GM23338 (cell line): ENCODE data around the gene NUBPL. TPM values are rescaled to one million over a fixed set of nuclear protein-coding genes. Genes with fewer than 3 reads are reported as not detected.
A peak's percentile ranks its signal among the peaks of the same experiment; 100 is the strongest.

Experiments used
- ATAC-seq: fragments of 200-7000 bp; cut with Tn5 transposase; 3 replicates; pipeline ENCODE4 v1.9.1; 2020
- DNase-seq: peaks from one replicate; pipeline ENCODE4 v3.0.0-alpha.2; 2015; ENCODE audit warnings: low spot score
- H2AFZ ChIP-seq: fragments of 200-600 bp; sonication (generic); 2 replicates; pipeline ENCODE4 v1.8.0; 2016; ENCODE audit warnings: antibody characterized with exemption, mild to moderate bottlenecking, moderate library complexity
- H3F3A ChIP-seq: fragments of 200-600 bp; sonication (generic); replicated peaks from 2 replicates; pipeline ENCODE4 v1.8.0; 2017; ENCODE audit warnings: antibody characterized with exemption, mixed run types, low read depth
- H3K27ac ChIP-seq: fragments of 200-600 bp; sonication (generic); 2 replicates; pipeline ENCODE4 v1.6.1; 2016; ENCODE audit warnings: low read depth
- H3K27me3 ChIP-seq: fragments of 200-600 bp; sonication (generic); 2 replicates; pipeline ENCODE4 v1.8.0; 2016; ENCODE audit warnings: mild to moderate bottlenecking, mixed run types, moderate library complexity; ENCODE audit not compliant: insufficient read depth
- H3K36me3 ChIP-seq: fragments of 200-600 bp; sonication (generic); 2 replicates; pipeline ENCODE4 v1.8.0; 2016; ENCODE audit warnings: mild to moderate bottlenecking; ENCODE audit not compliant: insufficient read depth
- H3K4me1 ChIP-seq: fragments of 200-600 bp; sonication (generic); 2 replicates; pipeline ENCODE4 v1.8.0; 2016; ENCODE audit warnings: mild to moderate bottlenecking, moderate library complexity; ENCODE audit not compliant: insufficient read depth
- H3K4me2 ChIP-seq: fragments of 200-600 bp; sonication (generic); 2 replicates; pipeline ENCODE4 v1.7.1; 2017; ENCODE audit warnings: mixed run types
- H3K4me3 ChIP-seq: fragments of 200-600 bp; sonication (generic); 2 replicates; pipeline ENCODE4 v1.6.1; 2016; ENCODE audit warnings: mixed run types
- H3K79me2 ChIP-seq: fragments of 200-600 bp; sonication (generic); replicated peaks from 2 replicates; pipeline ENCODE4 v1.8.0; 2017; ENCODE audit warnings: mild to moderate bottlenecking; ENCODE audit not compliant: insufficient read depth
- H3K9me2 ChIP-seq: fragments of 200-600 bp; sonication (generic); 2 replicates; pipeline ENCODE4 v1.8.0; 2017; ENCODE audit not compliant: insufficient read depth
- H4K20me1 ChIP-seq: fragments of 200-600 bp; sonication (generic); replicated peaks from 2 replicates; pipeline ENCODE4 v1.8.0; 2017; ENCODE audit warnings: mild to moderate bottlenecking; ENCODE audit not compliant: insufficient read depth
- H3K27ac Mint-ChIP-seq: 2 replicates; pipeline ENCODE4 v1.8.0; 2020; ENCODE audit warnings: inconsistent platforms, mild to moderate bottlenecking, moderate library complexity, mixed read lengths
- H3K27me3 Mint-ChIP-seq: 3 replicates; pipeline ENCODE4 v1.8.0; 2022; ENCODE audit warnings: low read depth, mild to moderate bottlenecking, moderate library complexity, mixed read lengths, inconsistent platforms; ENCODE audit not compliant: insufficient read depth, poor library complexity
- H3K36me3 Mint-ChIP-seq: 3 replicates; pipeline ENCODE4 v1.8.0; 2021; ENCODE audit warnings: low read depth, mild to moderate bottlenecking, inconsistent platforms, moderate library complexity, mixed read lengths
- H3K4me1 Mint-ChIP-seq: 3 replicates; pipeline ENCODE4 v1.8.0; 2020; ENCODE audit warnings: mild to moderate bottlenecking, inconsistent platforms, mixed read lengths
- H3K4me3 Mint-ChIP-seq: 3 replicates; pipeline ENCODE4 v1.8.0; 2021; ENCODE audit warnings: moderate library complexity, mild to moderate bottlenecking, inconsistent platforms, mixed read lengths
- H3K9me3 Mint-ChIP-seq: 3 replicates; pipeline ENCODE4 v1.8.0; 2020; ENCODE audit warnings: moderate library complexity, mild to moderate bottlenecking, inconsistent platforms, mixed read lengths
- CREB1 ChIP-seq: fragments of 250-450 bp; sonication (Bioruptor Pico); IDR thresholded peaks from 2 replicates; pipeline ENCODE4 v1.5.0; 2020; ENCODE audit warnings: low read depth, mild to moderate bottlenecking, moderate library complexity
- CTCF ChIP-seq, 2 experiments: fragments of 200-600 bp in 1 of 2; sonication (generic) in 1 of 2; conservative IDR thresholded peaks; 2 replicates each; pipeline versions ENCODE4 v1.5.1 to v1.6.1; 2016 to 2017; ENCODE audit warnings: antibody characterized with exemption in 2 of 2, low read depth in 2 of 2, mild to moderate bottlenecking in 2 of 2, moderate library complexity in 1 of 2
- ETS1 ChIP-seq: IDR thresholded peaks from 2 replicates; pipeline ENCODE4 v1.6.1; 2016; ENCODE audit warnings: antibody characterized with exemption
- EZH2 ChIP-seq: fragments of 200-600 bp; sonication (generic); IDR thresholded peaks from one replicate; pipeline ENCODE4 v1.8.0; 2017; ENCODE audit warnings: antibody characterized with exemption, mild to moderate bottlenecking, low read depth; ENCODE audit not compliant: unreplicated experiment
- EZH2phosphoT487 ChIP-seq: fragments of 200-600 bp; sonication (generic); IDR thresholded peaks from one replicate; pipeline ENCODE4 v1.8.1; 2018; ENCODE audit warnings: antibody characterized with exemption; ENCODE audit not compliant: unreplicated experiment
- JUNB ChIP-seq: IDR thresholded peaks from one replicate; pipeline ENCODE4 v1.6.1; 2016; ENCODE audit warnings: antibody characterized with exemption; ENCODE audit not compliant: unreplicated experiment
- NANOG ChIP-seq: IDR thresholded peaks from 2 replicates; pipeline ENCODE4 v1.6.1; 2016; ENCODE audit warnings: antibody characterized with exemption, borderline replicate concordance
- POLR2AphosphoS5 ChIP-seq: IDR thresholded peaks from 2 replicates; pipeline ENCODE4 v1.6.1; 2016; ENCODE audit warnings: antibody characterized with exemption, low read depth
- REST ChIP-seq: IDR thresholded peaks from one replicate; pipeline ENCODE4 v1.6.1; 2018; ENCODE audit warnings: antibody characterized with exemption; ENCODE audit not compliant: unreplicated experiment
- STAT1 ChIP-seq: IDR thresholded peaks from one replicate; pipeline ENCODE4 v1.6.1; 2016; ENCODE audit warnings: antibody characterized with exemption; ENCODE audit not compliant: unreplicated experiment
- ZNF114 ChIP-seq: fragments of 250-450 bp; sonication (Bioruptor Pico); IDR thresholded peaks from 2 replicates; pipeline ENCODE4 v1.5.0; 2020; ENCODE audit warnings: mild to moderate bottlenecking, moderate library complexity
- ZNF462 ChIP-seq: fragments of 250-450 bp; sonication (Bioruptor Pico); IDR thresholded peaks from 2 replicates; pipeline ENCODE4 v1.5.0; 2020; ENCODE audit warnings: mild to moderate bottlenecking, moderate library complexity
- polyA plus RNA-seq: library from polyadenylated mRNA; unstranded; fragments of >200 nt; fragmentation: Nextera tagmentation; extraction: Ambion mirVana; gene quantifications from 2 replicates; pipeline ENCODE4 v1.2.1, GENCODE V29; 2016
- total RNA-seq: library from RNA; depleted of rRNA; stranded (reverse); fragments of >200 nt; shearing (Covaris generic); gene quantifications from 2 replicates; pipeline ENCODE4 v1.2.3, GENCODE V29; 2014

The NUBPL gene
- total and polyA plus RNA-seq, 2 experiments from 2014 or later = 6.1 to 20.7 TPM

- H3K79me2 ChIP-seq = no peaks in the 10 kb centered on the region
- H3K4me2 ChIP-seq = no peak overlapping the region
- H3F3A ChIP-seq = no peaks in the 10 kb centered on the region
- no peaks in the 10 kb centered on the region for H3K27me3 ChIP-seq
- H3K4me3 Mint-ChIP-seq = no peak overlapping the region
- no peaks in the 10 kb centered on the region for H3K36me3 Mint-ChIP-seq
- H3K4me3 ChIP-seq = no peak overlapping the region
- H3K9me2 ChIP-seq = no peaks in the 10 kb centered on the region
- peaks cover 5% of the 10 kb centered on the region for H3K4me1 Mint-ChIP-seq
- H2AFZ ChIP-seq = peak overlapping the region; percentile 45
- ATAC-seq = no peak
- H3K36me3 ChIP-seq = no peaks in the 10 kb centered on the region
- no peaks in the 10 kb centered on the region for H3K4me1 ChIP-seq
- no peaks in the 10 kb centered on the region for H3K27me3 Mint-ChIP-seq
- TF ChIP-seq POLR2AphosphoS5 (no peak), ETS1 (no peak), ZNF114 (CRISPR knock-in tag) (no peak), CTCF (conservative IDR thresholded peaks at IDR 0.05; ENCODE audit: low read depth in 2 of 2) (no peak), EZH2 (no peak), EZH2phosphoT487 (no peak), CREB1 (no peak), JUNB (no peak), STAT1 (no peak), NANOG (no peak), REST (no peak), ZNF462 (no peak)
- DNase-seq = no peak
- no peak overlapping the region for H3K27ac Mint-ChIP-seq
- no peaks in the 10 kb centered on the region for H3K9me3 Mint-ChIP-seq
- no peaks in the 10 kb centered on the region for H4K20me1 ChIP-seq
- no peak overlapping the region for H3K27ac ChIP-seq
Measured at GRCh38 chr14:31541702-31542101, 19.5 kb upstream of the NUBPL start.
